HG03469 (cell line): ENCODE results near the gene HMG20B.
"Not testable (repeated sequence)": the region's sequence is repeated elsewhere in the genome, so short reads cannot be mapped to it uniquely, and the experiment has no call there.

Experiments
- ATAC-seq: cut with Tn5 transposase; IDR thresholded peaks from one replicate; pipeline ENCODE4 v1.9.1; 2021; ENCODE audit warnings: mild to moderate bottlenecking, moderate library complexity, moderate number of reproducible peaks; ENCODE audit not compliant: unreplicated experiment

The HMG20B gene

DNA sequence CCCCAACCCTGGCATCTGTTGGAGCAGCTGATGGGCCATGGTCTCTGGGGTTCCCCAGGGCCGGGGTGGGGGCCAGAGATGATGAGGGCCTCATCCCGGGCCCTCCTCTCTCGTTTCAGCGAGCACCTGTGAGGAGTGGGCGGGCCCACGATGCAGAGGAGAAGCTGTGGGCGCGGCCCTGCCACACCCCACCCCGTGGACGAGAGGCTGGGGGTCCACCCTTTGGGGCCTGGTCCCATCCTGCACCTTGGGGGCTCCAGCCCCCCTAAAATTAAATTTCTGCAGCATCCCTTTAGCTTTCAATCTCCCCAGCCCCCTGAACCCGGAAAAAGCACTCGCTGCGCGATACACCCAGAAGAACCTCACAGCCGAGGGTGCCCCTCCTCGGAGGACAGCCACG, 5.6 kb downstream of the HMG20B start:
- ATAC-seq = no peak

DNA sequence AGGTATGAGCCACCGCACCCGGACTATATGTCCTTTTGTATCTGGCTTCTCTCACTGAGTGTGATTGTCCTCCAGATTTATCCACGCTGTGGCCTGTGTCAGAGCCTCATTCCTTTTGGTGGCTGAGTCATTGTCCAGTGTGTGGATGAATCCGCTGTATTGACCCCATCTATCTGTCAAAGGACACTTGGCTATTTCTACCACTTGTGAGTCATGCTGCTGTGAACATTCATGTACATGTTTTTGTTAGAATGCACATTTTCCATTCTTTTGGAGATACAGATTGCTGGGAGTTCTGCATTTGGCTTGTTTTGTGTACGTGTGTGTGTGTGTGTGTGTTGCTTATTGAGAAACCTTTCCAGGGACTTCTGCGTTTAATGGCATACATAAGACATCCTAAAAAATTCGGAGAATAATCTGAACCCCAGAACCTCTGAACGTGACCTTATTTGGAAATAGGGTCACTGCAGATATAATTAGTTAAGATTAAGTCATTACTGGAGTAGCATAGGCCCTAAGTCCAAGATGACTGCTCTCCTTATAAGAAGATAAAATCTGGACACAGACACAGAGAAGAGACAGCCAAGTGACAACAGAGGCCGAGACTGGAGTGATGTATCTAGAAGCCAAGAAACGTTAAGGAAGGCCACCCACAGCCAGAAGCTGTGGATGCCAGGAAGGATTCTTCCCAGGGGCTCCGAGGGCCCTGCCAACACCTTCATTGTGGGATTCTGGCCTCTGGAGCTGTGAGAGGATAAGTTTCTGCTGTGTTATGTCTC, 7.6 kb downstream of the HMG20B start:
- no peak for ATAC-seq

DNA sequence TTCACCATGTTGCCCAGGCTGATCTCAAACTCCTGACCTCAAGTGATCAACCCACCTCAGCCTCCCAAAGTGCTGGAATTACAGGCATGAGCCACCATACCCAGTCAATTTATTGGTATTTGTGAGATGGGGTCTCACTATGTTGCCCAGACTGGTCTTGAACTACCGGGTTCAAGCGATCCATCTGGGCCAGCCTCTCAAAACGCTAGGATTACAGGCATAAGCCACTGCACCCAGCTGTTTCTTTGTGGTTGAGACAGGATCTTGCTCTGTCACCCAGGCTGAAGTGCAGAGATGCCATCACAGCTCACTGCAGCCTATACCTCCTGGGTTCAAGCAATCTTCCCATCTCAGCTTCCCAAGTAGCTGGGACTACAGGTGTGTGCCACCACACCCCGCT, 9.0 kb downstream of the HMG20B start:
- ATAC-seq = not testable (repeated sequence)

DNA sequence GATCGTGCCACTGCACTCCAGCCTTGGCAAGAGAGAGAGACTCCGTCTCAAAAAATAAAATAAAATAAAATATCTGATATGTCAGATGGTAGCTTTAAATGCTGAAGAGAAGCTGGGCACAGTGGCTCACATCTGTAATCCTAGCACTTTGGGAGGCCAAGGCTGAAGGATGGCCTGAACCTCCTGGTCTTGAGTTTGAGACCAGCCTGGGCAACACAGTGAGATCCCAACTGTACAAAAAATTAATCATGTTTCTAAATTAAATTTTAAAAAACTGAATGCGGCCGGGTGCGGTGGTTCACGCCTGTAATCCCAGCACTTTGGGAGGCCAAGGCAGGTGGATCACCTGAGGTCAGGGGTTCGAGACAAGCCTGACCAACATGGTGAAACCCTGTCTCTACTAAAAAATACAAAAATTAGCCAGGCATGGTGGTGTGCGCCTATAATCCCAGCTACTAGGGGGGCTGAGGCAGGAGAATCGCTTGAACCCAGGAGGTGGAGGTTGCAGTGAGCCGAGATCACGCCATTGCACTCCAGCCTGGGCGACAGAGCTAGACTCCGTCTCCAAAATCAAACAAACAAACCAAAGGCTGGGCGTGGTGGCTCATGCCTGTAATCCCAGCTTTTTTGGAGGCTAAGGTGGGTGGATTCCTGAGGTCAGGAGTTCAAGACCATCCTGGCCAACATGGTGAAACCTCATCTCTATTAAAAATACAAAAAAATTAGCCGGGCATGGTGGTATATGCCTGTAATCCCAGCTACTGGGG, 11.5 kb downstream of the HMG20B start:
- ATAC-seq = not testable (repeated sequence)

DNA sequence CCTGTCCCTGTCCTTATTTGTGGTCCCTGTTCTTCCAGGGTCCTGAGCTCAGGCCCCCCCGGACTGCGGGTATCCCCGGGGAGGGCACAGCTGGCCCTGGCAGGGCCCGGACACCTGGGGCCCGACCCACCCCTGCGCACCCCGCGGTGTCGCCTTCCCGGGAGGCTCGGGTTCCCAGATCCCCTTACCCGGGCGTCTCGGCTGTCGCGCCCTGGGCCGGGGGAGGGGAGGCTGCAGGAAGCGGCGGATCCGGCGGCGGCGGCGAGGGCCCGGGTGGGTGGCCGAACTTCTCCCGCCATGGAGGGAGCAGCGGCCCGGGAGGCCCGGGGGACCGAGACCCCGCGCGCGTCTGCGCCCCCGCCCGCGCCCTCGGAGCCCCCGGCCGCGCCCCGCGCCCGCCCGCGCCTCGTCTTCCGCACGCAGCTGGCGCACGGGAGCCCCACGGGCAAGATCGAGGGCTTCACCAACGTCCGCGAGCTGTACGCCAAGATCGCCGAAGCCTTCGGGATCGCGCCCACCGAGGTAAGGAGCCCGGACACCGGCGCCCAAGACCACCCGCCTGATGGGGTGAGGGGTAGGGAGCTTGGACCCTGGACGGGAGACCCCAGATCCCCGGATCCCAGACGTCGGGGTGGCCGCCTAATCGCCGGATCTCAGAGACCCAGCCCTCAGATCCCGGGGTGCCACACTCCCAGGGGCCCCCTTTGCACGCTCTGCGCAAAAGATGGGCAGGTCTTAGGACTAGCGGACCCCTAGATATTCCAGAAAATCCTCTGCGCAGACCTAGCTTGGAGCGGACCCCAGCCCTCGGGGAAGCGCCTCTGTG, 12.8 kb downstream of the HMG20B start, which contains the start of gene GIPC3:
GIPC3 (plus strand) TSS at position 178 of the 826 bp plus-strand sequence; CDS start at position 298, 120 bp downstream.
- ATAC-seq = no peak

DNA sequence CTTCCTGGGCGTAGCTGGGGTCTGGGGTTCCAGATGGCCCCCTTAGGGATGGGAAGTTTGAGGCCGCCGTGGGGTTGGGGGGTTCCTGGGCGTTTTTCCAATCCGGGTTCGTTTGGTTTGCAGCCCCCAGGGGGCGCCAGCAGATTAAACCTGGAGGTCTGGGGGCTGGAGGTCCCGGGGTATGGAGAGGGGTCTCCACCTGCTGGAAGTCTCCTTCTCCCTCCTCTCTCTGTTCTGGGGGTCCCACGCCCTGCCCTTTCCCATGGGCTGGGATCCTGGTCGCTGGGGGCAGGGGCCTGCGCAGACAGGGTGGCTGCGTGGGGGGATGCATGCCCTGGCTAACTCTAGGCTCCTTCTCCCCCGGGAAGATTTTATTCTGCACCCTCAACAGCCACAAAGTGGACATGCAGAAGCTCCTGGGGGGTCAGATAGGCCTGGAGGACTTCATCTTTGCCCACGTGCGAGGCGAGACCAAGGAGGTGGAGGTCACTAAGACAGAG, 13.4 kb downstream of the HMG20B start:
- ATAC-seq = no peak

DNA sequence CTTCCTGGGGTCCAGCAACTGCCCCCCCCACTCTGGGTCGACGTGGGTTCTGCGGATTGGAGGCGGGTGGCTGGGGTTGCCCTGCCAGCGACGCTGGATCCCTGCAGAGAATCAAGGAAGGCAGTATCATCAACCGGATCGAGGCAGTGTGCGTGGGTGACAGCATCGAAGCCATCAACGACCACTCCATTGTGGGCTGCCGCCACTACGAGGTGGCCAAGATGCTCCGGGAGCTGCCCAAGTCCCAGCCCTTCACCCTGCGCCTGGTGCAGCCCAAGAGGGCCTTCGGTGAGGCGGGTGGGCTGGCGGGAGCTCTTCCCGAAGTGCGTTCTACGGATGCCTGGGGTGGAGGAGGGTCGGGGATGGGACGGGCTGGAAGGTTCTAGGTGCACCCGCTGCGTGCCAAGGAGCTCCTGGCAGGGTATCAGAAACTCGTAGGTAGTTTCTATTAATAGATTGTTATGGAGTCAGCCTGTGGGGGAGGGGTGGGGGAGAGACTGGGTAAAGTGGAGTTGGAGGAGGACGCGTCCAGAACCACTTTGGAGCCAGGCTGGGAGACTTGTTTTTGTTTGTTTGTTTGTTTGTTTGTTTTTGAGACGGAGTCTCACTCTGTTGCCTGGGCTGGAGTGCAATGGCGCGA, 14.1 kb downstream of the HMG20B start:
- no peak for ATAC-seq

DNA sequence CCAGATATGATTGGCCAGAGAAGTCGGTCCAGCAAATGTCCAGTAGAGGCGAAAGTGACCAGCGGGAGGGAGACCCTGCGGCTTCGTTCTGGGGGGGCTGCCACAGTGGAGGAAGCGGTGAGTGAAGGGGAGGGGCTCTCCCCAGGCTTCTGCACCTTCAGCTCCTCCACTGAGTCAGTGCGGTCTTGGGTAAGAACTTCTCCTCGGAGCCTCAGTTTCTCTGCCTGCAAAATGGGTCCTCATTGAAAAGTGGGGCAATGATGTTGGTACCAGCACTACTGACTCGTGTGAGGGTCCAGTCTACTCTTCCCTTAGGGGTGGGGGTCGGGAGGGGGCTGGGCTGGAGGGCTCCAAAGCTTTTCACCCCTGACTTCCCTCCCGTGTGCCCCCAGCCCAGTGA, 16.7 kb downstream of the HMG20B start:
- no peak for ATAC-seq

DNA sequence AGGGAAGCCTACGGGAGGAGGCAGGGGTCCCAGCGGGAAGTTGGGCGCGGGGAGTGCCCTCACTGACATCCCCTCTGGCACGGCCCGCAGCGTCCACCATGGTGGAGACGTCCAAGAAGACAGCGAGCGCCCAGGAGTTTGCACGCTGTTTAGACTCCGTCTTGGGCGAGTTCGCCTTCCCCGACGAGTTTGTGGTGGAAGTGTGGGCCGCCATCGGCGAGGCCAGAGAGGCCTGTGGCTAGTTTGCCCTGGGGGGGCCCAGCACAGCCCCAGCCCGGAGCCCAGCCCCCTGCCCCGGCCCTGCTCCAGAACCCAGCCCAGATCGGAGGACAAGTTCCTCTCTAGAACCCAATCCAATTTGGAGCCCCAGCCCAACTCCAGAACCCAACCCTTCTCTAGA, 17.2 kb downstream of the HMG20B start:
- ATAC-seq = no peak

DNA sequence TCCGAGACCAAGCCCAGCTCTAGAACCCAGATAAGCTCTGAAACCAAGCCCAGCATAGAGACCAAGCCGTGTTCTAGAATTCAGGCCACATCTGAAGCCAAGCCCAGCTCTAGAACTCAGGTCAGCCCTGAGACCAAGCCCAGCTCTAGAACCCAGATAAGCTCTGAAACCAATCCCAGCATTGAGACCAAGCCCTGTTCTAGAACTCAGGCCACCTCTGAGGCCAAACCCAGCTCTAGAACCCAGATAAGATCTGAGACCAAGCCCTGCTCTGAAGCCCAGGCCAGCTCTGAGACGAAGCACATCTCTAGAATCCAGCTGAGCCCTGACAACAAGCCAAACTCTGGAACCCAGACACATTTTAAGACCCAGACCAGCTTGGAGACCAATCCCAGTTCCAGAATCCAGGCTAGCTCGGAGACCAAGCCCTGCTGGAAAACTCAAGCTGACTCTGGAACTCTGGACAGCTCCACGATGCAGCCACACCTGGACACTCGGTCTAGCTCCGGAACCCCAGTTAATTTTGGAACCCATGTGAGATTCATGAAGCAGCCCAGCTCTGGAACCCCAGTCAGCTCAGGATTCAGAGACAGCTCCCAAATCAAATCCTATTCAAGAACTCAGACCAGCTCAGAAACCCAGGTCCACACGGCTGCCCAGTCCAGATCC, 18.4 kb downstream of the HMG20B start:
- ATAC-seq = no peak

DNA sequence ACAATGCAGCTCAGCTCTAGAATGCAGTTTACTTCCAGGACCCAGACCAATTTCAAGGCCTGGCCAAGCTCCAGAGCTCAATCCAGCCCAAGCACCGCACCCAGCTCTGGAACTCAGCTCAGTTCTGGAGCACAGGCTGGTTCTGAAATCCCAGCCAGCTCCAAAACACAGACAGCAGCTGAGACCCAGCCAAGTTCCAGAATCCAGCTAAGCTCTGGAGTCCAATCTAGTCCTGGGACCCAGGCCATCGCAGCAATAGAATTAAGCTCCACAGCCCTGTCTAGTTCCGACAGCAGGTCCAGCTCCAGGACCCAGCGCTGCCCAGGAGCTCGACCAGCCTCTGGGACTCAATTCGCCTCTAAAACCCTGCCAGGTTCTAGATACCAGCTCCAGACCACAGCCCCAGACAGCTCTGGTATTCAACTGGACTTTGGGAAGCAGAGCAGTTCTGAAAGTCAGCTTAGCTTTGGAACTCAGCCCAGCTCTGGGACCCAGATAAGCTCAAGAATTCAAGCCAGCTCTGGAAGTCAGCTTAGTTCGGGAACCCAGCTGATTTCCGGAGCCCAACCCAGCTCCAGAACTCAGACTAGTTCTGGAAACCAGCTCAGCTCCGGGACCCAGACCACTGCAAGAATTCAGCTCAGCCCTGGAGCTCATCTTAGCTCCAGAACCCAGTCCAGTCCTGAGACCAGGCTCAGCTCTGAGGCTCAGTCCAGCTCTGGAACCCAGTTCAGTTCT, 19.3 kb downstream of the HMG20B start:
- ATAC-seq = no peak

DNA sequence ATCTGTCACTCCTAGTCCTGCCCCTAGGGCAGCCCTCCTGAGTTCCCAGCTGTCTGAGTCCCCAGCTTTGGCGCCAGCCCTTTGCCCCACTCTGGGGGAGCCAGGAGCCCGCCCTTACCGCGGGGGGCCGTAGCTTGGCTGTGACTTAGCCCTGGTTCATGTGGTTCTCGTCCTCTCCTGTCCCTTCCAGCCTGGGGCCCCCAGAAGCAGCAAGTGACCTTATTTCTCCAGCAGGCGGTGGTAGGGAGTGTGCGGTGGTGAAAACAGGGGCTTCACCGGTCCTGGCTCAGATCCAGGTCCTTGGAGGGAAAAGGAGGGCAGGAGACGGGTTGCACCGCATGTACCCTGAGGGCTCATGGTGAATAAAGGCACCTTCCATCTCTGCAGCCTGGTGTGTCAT, 20.4 kb downstream of the HMG20B start:
- ATAC-seq = no peak

DNA sequence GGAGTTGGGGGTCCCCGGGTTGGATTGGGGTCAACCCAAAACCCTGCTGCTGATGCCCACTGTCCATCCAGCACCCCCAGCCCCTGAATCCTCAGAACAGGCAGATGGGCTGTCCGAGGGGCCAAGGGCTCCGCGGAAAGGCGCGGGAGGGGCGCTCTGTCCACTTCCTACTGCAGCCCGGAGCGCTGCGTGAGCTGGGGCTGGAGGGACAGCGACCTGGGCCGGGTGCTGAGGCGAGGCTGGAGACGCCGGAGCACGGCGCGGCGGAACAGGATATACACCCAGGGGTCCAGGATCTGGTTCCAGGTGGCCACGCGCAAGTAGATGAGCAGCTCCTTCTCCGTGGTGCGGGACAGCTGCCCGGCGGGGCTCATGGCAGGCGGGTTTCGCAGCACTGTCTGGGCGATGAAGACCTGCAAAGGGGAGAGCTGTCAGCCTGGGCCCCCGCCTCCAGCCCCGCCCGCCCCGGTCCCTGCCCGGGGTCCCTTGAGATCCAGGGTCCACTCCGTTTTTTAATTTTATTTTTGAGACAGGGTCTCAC, 22.8 kb downstream of the HMG20B start:
- no peak for ATAC-seq

DNA sequence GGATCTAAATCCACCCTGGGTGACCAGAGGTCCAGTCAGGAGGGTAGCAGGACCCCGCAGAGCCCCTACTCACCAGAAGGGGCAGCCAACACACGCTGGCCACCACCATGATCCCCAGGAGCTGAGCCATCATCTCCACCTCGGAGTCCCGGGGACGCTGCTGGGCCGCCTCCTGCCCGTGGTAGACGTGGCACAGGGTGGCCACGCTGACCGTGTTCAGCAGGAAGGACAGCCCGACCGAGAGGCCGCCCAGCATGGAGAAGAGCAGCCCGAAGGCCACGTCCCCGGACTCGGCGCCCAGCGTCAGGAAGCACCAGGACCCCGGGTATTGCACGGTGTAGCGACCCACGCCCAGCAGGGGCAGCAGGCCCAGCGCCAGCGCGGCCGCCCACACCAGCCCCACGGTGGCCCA, 27.0 kb downstream of the HMG20B start:
- ATAC-seq = no peak

DNA sequence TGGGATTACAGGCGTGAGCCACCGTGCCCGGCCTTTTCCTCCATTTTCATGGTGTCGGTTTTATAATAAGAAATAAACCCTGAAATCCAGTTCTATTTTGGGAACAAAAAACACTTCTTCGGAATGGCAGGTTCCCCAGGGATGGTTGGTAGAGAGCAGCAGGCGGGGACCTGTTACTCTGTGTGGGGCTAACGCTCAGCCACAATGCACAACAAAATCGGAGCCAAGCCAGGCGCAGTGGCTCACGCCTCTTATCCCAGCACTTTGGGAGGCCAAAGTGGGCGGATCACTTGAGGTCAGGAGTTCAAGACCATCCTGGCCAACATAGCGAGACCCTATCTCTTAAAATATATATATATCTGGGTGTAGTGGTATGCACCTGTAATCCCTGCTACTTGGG, 28.3 kb downstream of the HMG20B start:
- ATAC-seq = no peak

DNA sequence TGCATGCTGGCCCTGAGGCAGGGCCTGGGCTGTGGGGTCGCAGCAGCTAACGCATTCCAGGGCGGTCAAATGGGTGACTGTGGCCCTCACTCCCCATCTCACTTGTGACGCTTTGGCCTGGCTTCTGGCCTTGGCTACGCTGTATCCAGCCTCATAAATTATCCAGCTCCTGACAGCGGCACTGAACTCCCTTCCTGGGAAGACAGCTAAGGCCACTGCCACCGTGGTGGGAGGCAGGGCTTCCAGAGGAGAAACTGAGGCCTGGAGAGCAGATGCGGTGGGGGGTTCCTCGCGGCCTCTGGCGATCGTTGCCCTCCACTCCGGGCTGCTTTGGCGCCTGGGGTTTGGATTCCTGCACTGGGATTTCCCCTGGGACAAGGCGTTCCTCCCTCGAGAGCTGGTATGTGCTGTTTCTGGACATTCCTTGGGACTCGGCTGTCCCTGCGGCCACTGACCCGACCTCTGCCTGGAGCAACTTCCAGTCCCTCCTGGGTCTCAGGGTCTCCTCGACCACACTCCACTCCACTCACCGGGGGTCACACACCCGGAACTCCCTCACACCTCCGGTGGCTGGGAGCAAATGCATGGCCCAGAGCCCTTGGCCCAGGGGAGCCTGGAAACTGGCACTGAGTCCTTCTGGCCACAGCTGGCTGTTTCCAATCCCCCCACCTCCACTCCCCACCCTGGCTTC, 30.5 kb downstream of the HMG20B start:
- no peak for ATAC-seq

DNA sequence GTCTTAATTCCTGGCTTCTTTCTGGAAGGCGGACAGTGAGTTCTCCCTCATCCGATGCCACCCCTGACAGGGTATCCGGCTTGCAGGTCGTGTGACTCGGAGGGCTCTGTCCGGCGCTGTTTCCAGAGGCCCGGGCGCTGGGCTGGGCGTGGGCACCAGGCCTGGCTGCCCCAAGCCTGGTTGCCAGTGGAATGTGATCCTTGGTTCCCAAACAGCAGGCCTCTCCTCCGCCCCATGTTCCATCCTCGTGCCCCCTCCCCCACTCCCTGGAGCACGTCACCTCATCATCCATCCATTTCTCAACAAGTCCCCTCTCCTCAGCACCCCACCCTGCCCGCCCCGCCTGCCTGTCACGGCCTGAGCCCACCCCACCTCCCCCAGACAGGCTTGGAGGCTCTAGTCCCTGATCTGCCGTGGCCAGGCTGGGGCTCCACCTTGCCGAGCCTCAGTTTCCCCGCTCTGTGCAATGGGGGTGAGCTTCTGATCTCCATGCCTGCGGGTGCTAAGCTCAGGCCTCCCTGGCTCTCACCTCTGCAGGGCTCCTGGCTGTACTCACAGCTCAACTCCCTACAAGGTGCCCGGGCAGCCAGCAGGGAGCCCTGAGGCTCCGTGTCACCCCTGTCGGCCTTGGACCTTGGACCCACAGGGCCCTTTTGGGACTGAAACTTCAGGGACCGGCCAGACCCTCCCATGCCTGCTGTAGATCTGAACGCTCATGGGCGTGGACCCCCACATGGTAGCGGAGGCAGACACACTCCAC, 31.7 kb downstream of the HMG20B start:
- no peak for ATAC-seq

DNA sequence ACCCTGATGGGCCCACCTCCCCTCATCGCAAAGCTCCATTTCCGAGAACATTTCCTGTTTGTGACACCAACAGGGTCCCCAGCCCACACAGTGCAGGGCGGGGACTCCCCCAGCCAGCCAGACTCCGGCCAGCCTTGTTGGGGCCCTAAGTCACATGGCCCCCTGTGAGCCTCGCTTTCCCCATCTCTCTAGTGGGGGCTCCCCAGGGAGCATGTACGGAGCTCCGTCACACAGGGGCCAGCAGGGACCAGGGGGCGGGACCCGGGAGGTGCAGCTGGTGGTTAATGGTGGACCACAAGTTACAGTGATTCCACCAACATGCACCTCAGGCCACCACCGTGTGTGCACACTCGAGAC, 32.2 kb downstream of the HMG20B start:
- ATAC-seq = no peak
